HG02885 (cell line): ENCODE results near the gene ZNF613.
"Not testable (repeated sequence)": the region's sequence is repeated elsewhere in the genome, so short reads cannot be mapped to it uniquely, and the experiment has no call there.

Experiments
- ATAC-seq: cut with Tn5 transposase; IDR thresholded peaks from one replicate; pipeline ENCODE4 v1.9.1; 2021; ENCODE audit warnings: mild to moderate bottlenecking; ENCODE audit not compliant: unreplicated experiment, poor library complexity

Gene ZNF613

DNA sequence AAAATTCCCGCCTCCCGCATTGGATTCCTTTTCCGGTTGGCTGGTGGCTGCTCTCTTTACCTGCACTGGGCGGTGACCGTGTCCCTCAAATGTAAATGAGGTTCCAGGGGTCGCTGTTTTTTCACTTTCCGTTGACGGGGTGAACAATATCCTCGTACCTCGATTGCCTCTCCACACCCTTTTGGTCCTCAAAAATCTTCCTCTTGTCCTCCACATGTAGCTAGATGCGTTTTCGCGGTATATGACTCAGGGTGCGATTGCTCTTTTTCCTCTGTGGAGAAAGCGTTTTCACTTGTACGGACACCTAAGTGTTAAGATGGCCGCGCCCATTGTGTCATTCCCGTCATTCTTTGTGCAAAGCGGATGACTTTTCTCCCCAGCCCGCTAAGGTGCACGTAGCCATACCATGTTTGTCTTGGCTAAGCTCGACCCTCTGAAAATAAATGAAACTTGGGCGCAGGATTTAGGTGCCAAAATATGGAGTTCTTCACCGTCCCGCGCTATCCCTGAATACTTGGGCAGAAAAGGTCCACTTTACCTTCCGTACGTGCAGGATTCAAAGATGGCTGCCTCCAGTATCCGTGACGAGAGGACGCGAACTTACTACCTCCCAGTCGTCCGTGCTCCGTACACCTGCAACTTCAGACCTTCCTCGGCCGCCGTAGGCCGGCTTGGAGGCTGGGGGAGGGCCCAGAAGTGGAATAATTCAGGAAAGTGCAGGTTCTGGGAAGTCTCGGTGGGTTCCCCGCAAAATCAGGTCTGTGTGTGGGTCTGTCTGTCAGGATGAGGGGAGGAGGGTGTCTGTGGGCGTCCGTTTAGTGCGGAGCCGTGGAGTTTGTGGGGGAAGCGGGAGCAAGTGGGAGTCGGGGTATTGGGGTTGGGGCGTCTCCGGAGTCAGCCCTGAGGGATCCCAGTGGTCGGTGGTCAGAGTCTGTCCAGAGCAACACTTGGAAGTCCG, at the start of gene ZNF613:
Gene ZNF613, plus strand, starts transcription at position 689 of the 958 bp plus-strand sequence. CDS start 8,749 bp downstream, outside the sequence.
- ATAC-seq: peak; percentile 90

GRCh38 chr19:51882518-51882917, 44.8 kb upstream of the ZNF613 start:
- no peak for ATAC-seq

- ATAC-seq: no peak
These were observed 42.6 kb upstream of the ZNF613 start for GRCh38 chr19:51884713-51885112.

DNA sequence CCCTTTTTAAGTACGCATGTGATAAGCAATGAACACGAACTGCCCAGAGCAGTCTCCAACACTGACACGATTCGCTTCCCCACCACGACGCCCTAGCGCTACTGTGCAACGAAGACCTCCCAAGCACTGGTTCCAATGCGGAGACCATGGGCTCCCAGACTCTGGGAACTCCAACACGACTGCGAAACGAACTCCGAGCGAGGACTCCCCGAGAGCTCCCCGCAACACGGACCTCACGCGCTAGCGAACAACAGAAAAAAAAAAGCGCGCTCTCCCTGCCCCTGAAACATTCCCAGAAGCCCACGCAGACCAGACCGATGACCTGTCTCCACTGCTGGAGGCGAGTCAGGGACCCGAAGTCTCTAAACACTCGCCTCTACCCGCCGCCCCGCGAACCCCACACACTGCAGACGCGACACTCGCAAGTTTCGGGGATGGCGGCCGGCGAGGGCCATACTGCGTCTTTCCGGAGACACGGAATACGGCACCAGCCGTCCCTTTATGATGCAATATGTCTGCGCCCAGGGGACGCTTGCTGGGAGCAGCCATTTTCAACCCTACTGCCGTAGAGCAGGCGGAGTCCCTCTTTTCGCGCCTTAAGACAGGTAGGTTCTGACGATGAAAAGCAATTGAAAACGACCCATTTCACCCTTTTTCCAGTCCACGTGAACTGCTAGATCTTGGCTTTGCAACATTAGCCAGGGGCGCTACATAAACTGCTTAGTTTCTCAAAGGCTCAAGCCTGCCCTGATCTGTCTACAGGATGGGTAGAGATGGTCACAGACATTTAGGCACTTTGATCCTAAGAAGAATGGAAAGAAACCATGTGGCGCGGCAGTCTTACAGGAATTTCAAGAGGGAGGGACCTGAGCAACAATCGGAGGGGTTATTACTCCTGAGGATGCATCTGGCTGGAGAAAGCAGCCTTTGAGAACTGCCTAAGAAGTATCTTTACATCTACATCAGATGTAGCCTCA, 39.5 kb upstream of the ZNF613 start, which contains the start of gene ZNF577:
Gene ZNF577, minus strand, starts transcription at position 430 of the 977 bp plus-strand sequence. CDS start 7,569 bp downstream, outside the sequence.
- no peak for ATAC-seq

DNA sequence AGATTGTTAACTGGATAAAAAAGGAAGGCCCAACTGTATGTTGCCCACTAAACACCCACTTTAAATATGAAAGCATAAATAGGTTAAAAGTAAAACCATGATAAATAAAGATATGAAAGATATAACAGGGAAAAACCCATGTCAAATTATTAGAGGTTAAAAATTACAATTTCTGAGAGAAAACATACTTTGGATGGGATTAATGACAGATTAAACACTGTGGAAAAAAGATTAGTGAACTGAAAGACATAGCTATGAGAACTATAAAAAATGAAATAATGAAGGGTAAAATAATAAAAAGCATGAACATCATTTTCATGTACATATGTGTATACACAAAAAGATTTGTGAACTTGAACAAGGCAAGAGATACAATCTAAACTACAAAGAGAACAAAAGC, 37.3 kb upstream of the ZNF613 start:
- ATAC-seq: no peak

DNA sequence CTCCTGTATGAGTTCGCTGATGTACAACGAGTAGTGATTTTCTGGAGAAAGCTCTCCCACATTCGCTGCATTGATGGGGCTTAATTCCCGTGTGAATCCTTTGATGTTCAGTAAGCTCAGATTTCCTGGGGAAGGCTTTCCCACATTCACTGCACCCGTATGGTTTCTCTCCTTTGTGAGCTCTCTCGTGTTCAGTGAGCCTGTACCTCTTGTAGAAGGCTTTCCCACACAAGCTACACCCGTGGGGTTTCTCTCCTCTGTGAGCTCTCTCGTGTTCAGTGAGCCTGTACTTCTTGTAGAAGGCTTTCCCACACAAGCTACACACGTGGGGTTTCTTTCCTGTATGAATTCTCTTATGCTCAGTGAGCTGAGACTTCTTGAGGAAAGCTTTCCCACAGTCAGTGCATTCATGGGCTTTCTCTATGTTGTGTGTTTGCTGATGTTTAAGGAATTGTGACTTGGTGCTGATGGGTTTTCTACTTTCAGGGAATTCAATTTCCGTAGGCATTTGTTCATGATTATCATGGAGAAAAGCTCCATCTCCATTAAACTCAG, 36.0 kb upstream of the ZNF613 start:
- no peak for ATAC-seq

DNA sequence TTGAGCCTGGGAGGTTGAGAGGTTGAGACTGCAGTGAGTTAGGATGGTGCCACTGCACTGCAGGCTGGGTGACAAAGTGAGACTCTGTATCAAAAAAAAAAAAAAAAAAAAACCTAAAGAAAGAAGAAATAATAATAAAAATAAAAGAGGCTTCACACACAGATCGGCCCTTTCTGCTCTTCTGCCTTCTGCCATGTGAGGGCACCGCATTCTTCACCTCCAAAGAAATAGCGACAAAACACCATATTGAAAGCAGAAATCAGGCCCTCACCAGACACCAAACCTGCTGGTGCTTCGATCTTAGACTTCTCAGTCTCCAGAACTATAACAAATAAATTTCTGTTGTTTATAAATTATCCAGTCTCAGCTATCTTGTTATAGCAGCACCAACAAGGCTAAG, 25.4 kb upstream of the ZNF613 start:
- ATAC-seq: no peak

GRCh38 chr19:51903192-51903591, 24.1 kb upstream of the ZNF613 start:
- ATAC-seq: no peak

GRCh38 chr19:51904331-51905165, 22.7 kb upstream of the ZNF613 start, which contains the start of gene ZNF649:
ZNF649 (minus strand) TSS chr19:51905017; CDS start chr19:51900107, 4,910 bp downstream.
- ATAC-seq: peak; percentile 59

DNA sequence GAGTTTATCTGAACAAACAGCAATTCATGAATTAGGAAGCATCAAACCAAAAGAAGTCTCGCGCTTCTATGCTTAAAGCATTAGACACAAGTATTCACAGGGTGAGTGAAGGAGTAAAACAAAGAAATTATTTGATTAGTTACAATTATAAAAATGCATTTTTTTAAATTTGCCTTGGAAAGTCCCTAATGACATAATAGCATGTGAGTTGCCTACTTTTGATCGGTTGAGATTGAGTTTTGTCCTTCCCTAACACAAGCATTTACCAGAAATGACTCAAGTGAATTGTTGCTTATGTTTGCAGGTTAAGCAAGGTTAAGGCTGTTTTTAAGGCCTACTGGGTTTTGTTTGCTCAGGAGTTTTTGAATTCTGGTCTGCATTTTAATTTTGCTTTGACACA, 22.1 kb upstream of the ZNF613 start:
- no peak for ATAC-seq

DNA sequence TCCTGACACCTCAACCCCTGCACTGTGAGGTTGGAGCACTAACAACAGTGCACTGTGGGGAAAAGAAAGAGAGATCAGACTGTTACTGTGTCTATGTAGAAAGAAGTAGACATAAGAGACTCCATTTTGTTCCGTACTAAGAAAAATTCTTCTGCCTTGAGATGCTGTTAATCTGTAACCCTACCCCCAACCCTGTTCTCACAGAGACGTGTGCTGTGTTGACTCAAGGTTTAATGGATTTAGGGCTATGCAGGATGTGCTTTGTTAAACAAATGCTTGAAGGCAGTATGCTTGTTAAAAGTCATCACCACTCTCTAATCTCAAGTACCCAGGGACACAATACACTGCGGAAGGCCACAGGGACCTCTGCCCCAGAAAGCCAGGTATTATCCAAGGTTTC, 21.6 kb upstream of the ZNF613 start:
- ATAC-seq: not testable (repeated sequence)

DNA sequence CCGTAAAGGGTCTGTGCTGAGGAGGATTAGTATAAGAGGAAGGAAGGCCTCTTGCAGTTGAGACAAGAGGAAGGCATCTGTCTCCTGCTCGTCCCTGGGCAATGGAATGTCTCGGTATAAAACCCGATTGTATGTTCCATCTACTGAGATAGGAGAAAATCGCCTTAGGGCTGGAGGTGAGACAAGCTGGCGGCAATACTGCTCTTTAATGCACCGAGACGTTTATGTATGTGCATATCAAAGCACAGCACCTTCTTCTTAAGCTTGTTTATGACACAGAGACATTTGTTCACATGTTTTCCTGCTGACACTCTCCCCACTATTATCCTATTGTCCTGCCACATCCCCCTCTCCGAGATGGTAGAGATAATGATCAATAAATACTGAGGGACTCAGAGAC, 21.2 kb upstream of the ZNF613 start:
- ATAC-seq: not testable (repeated sequence)

GRCh38 chr19:51907981-51908380, 19.3 kb upstream of the ZNF613 start:
- not testable (repeated sequence) for ATAC-seq

- ATAC-seq: no peak
These were observed 11.9 kb upstream of the ZNF613 start for GRCh38 chr19:51915324-51915867.

GRCh38 chr19:51916167-51916566, 11.1 kb upstream of the ZNF613 start:
- no peak for ATAC-seq

DNA sequence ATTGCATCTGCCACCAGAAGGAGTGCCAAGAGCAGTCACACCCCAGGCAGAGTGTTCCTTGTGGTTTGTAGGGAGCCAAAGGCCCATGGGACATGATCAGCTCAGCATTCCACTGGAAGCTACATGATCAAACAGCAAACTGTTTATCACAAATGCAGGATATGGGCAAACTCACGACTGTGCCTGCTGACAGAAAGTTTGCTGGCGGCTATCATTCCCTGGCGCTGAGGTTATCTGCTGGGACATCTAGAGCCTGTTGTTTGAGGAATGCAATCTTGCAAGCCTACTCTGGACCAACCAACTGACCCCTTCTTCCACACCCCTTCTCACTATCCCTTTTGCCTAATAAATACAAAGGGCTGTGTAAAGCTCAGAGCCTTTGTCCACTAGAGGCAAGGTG, 7.7 kb upstream of the ZNF613 start:
- no peak for ATAC-seq

DNA sequence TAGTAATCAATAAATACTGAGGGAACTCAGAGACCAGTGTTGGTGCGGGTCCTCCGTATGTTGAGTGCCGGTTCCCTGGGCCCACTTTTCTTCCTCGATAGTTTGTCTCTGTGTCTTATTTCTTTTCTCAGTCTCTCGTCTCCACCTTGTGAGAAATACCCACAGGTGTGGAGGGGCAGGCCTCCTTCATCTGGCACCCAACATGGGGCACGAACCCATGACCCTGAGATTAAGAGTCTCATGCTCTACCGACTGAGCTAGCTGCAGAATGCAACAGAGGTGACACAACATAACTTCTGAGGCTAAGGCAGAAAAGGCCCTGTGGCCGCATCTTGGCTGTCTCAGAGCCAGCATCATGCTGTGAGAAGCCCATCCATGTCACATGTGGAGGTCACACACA, 5.3 kb upstream of the ZNF613 start:
- no peak for ATAC-seq

- no peak for ATAC-seq
These were observed 867 bp upstream of the ZNF613 start for GRCh38 chr19:51926426-51926783.

DNA sequence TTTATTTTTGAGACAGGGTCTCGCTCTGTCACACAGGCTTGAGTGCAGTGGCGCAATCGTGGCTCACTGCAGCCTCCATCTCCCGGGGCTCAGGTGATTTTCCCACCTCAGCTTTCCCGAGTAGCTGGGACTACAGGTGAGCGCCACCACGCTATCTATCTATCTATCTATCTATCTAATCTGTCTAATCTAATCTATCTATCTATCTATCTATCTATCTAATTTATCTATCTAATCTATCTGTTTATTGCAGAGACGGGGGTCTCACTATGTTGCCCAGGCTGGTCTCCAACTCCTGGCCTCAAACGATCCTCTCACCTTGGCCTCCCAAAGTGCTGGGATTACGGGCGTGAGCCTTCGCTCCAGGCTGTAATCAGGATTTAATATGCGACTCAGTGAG, 587 bp downstream of the ZNF613 start:
- no peak for ATAC-seq
